ENCODE data around the gene LRRC4C.

DNA sequence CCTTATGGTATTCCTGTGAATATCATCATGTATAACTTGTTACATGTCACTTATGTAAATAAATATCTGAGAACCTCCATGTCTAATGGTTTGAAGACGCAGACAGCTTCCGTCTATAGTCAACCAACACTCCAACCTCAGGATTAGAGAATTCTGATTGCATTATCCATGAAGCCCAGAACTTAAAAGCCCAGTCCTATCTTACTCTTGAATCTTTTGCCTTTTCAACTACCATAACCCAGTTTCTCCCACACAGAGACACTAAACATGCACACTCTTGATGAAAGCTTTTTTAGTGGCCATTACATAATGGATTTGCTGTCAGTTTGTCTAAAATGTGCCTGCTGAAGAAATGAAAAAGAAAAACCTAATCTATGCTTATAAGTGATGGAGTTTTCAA lies 1219.2 kb downstream of the LRRC4C start:
- TF ChIP-seq, protein P1, sequence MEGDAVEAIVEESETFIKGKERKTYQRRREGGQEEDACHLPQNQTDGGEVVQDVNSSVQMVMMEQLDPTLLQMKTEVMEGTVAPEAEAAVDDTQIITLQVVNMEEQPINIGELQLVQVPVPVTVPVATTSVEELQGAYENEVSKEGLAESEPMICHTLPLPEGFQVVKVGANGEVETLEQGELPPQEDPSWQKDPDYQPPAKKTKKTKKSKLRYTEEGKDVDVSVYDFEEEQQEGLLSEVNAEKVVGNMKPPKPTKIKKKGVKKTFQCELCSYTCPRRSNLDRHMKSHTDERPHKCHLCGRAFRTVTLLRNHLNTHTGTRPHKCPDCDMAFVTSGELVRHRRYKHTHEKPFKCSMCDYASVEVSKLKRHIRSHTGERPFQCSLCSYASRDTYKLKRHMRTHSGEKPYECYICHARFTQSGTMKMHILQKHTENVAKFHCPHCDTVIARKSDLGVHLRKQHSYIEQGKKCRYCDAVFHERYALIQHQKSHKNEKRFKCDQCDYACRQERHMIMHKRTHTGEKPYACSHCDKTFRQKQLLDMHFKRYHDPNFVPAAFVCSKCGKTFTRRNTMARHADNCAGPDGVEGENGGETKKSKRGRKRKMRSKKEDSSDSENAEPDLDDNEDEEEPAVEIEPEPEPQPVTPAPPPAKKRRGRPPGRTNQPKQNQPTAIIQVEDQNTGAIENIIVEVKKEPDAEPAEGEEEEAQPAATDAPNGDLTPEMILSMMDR (conservative IDR thresholded peaks at IDR 0.05; ENCODE audit: low read depth, low read length), result no peak
- no peak for TF ChIP-seq EZH2 (IDR thresholded peaks at IDR 0.05; ENCODE audit: low read length, unreplicated experiment)
